ENCODE data around the gene AASS. TPM values are rescaled to one million over a fixed set of nuclear protein-coding genes. Genes with fewer than 3 reads are reported as not detected.

The AASS gene
- total and polyA plus RNA-seq, 4 donors, result 10.8 to 95.4 (median 24.3) TPM

- H3K4me1 ChIP-seq (ENCODE audit: control insufficient read depth in 4 of 4, insufficient read depth in 4 of 4, low read length in 3 of 4), result peaks cover 0 to 1% (median 0%) of the 10 kb centered on the region in 4 donors
- no peak overlapping the region for H3K4me3 ChIP-seq (ENCODE audit: low read depth in 1 of 3, low read length in 3 of 3)
- peaks cover 0 to 6% (median 0%) of the 10 kb centered on the region in 4 donors for H3K9me3 ChIP-seq (ENCODE audit: control insufficient read depth in 4 of 4, low read length in 3 of 4)
- no peaks in the 10 kb centered on the region for H3K27me3 ChIP-seq (ENCODE audit: control insufficient read depth in 4 of 4, insufficient read depth in 4 of 4, low read length in 3 of 4)
- no peak for TF ChIP-seq ATF3 (IDR thresholded peaks at IDR 0.05)
- TF ChIP-seq SP1 (IDR thresholded peaks at IDR 0.05), result no peak
- no peak for TF ChIP-seq MAX (IDR thresholded peaks at IDR 0.05)
- no peak for TF ChIP-seq CTCF (IDR thresholded peaks at IDR 0.05; ENCODE audit: low read depth, low read length, missing input control)
- no peak for TF ChIP-seq RAD21 (IDR thresholded peaks at IDR 0.05)
- no peak for TF ChIP-seq HNF4A (conservative IDR thresholded peaks at IDR 0.05)
- TF ChIP-seq REST (IDR thresholded peaks at IDR 0.05), result no peak
- no peak for TF ChIP-seq FOXA1 (IDR thresholded peaks at IDR 0.05)
- no peak for TF ChIP-seq HNF4G (IDR thresholded peaks at IDR 0.05)
- no peak for TF ChIP-seq TAF1 (conservative IDR thresholded peaks at IDR 0.05)
- TF ChIP-seq, protein P1, sequence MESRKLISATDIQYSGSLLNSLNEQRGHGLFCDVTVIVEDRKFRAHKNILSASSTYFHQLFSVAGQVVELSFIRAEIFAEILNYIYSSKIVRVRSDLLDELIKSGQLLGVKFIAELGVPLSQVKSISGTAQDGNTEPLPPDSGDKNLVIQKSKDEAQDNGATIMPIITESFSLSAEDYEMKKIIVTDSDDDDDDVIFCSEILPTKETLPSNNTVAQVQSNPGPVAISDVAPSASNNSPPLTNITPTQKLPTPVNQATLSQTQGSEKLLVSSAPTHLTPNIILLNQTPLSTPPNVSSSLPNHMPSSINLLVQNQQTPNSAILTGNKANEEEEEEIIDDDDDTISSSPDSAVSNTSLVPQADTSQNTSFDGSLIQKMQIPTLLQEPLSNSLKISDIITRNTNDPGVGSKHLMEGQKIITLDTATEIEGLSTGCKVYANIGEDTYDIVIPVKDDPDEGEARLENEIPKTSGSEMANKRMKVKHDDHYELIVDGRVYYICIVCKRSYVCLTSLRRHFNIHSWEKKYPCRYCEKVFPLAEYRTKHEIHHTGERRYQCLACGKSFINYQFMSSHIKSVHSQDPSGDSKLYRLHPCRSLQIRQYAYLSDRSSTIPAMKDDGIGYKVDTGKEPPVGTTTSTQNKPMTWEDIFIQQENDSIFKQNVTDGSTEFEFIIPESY (IDR thresholded peaks at IDR 0.05), result no peak
- no peak for TF ChIP-seq YY1 (IDR thresholded peaks at IDR 0.05)
- TF ChIP-seq NR2F2 (IDR thresholded peaks at IDR 0.05), result no peak
- TF ChIP-seq JUND (IDR thresholded peaks at IDR 0.05), result no peak
- no peak for TF ChIP-seq EGR1 (IDR thresholded peaks at IDR 0.05; ENCODE audit: low read depth in 2 of 2)
- TF ChIP-seq GABPA (IDR thresholded peaks at IDR 0.05 in 1 of 2, conservative IDR thresholded peaks at IDR 0.05 in 1 of 2), result no peak
- TF ChIP-seq RXRA (IDR thresholded peaks at IDR 0.05), result no peak
- TF ChIP-seq FOXA2 (IDR thresholded peaks at IDR 0.05), result no peak
- peaks cover 0 to 41% (median 22%) of the 10 kb centered on the region in 4 donors for H3K36me3 ChIP-seq (ENCODE audit: control insufficient read depth in 4 of 4, insufficient read depth in 3 of 4, low read depth in 1 of 4, low read length in 3 of 4)
- no peak for DNase-seq (ENCODE audit: low spot score)
- H3K9ac ChIP-seq (ENCODE audit: low read depth in 1 of 2, low read length in 2 of 2), result no peak overlapping the region
- 86% methylated on average over 3 of the region's 3 CpGs for WGBS
- no peak overlapping the region for H3K27ac ChIP-seq (ENCODE audit: low read depth in 1 of 2, low read length in 2 of 2)
Measured at GRCh38 chr7:122100021-122100420, 44.0 kb downstream of the AASS start.

Data from liver (tissue), 9 donors.